Iris pigment epithelial cell (primary cell): Measurements from ENCODE around the gene SHMT1.

Source experiments
- DNase-seq: peaks from one replicate; pipeline ENCODE4 v3.0.0-alpha.2; 2011; ENCODE audit warnings: low read depth

The SHMT1 gene

GRCh38 chr17:18281788-18282187 is 81.6 kb downstream of the SHMT1 start:
- no peak for DNase-seq

DNA sequence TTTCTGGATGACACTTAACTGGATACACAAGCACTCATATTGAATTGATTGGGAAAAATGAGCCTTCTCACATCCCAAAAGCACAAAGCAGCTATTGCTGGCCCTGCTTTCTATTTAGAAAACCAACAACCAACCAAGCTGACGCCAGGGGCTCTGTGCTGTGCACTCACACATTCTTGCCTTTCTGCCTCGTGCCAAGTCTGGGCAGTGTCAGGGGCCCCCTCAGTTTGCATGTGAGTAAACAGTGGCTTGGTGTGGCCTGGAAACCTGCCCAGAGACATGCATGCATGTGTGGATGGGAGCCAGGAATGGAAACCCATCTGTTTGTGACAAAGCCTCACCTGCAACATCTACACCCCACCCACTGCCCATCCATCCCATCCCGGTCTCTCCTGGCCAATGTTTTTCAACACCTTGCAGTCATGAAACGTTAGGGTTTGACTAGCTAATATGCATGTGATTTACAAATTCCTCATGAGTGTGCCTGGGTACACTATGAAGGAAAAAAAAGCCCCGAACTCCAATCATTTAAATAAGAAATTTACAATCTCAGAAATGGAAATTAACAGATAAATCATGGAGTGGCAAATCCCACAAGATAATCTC is 82.5 kb downstream of the SHMT1 start:
- peak; percentile 25 for DNase-seq

DNA sequence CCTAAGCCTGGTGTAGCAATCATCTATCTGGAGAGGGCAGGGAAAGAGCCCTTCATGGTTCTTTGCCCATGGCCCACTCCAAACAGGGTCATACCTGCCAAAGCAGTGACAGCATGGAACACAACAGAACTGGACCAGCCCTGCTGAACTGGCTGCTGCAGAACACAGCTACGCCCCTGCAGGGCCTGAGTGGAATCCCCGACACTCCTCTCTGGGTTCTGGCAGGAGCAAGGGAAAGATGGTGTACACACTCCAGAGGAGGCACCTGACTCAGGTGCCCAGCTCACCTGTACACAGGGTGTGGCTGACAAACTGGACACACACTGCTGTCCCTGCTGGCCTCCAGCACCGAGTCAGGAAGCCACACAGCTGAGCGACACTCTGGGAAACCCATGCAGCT is 83.1 kb downstream of the SHMT1 start:
- no peak for DNase-seq

DNA sequence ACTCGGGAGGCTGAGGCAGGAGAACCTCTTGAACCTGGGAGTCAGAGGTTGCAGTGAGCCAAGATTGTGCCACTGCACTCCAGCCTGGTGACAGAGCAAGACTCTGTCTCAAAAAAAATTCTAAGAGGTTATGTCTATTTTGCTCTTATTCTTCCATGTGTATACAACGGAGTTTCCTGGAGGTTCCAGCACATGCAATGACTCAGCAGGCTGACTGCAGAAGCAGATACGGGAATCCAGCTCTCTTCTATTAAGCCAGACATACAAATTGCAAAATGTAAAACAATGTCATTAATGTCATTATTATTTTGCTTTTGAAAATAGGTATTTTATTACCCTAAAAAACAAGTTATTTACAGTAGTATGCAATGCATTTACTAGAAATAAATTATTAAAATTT is 84.5 kb downstream of the SHMT1 start:
- DNase-seq, result peak; percentile 85
